Loucy (cell line): ENCODE data around the gene DRC1.

ENCODE experiments used
- H2AFZ ChIP-seq: fragments of 200-600 bp; sonication (generic); 2 replicates; pipeline ENCODE4 v1.6.0; 2016; ENCODE audit warnings: antibody characterized with exemption, mild to moderate bottlenecking, low read length, moderate library complexity
- H3F3A ChIP-seq: fragments of 200-600 bp; 2 replicates; pipeline ENCODE4 v1.6.0; 2016; ENCODE audit warnings: antibody characterized with exemption, low read depth, mild to moderate bottlenecking
- H3K27me3 ChIP-seq: fragments of 200-600 bp; sonication (generic); 2 replicates; pipeline ENCODE4 v1.6.1; 2014; ENCODE audit warnings: low read length, mild to moderate bottlenecking; ENCODE audit not compliant: insufficient read depth, poor library complexity, severe bottlenecking
- H3K36me3 ChIP-seq: fragments of 200-600 bp; sonication (generic); 2 replicates; pipeline ENCODE4 v1.6.1; 2016; ENCODE audit warnings: low read length; ENCODE audit not compliant: insufficient read depth
- H3K4me1 ChIP-seq: fragments of 200-600 bp; sonication (generic); 2 replicates; pipeline ENCODE4 v1.5.1; 2014; ENCODE audit warnings: low read length, mild to moderate bottlenecking; ENCODE audit not compliant: insufficient read depth, poor library complexity, severe bottlenecking
- H3K4me2 ChIP-seq: fragments of 200-600 bp; sonication (generic); 2 replicates; pipeline ENCODE4 v1.6.0; 2014; ENCODE audit warnings: antibody characterized with exemption, low read length, low read depth, mild to moderate bottlenecking; ENCODE audit not compliant: poor library complexity, severe bottlenecking
- H3K4me3 ChIP-seq: fragments of 200-600 bp; sonication (generic); 2 replicates; pipeline ENCODE4 v1.5.1; 2014; ENCODE audit warnings: low read length, mild to moderate bottlenecking, mixed read lengths; ENCODE audit not compliant: poor library complexity, severe bottlenecking
- H3K79me2 ChIP-seq: fragments of 200-600 bp; sonication (generic); 2 replicates; pipeline ENCODE4 v1.6.1; 2014; ENCODE audit warnings: low read length; ENCODE audit not compliant: insufficient read depth
- H3K9ac ChIP-seq: fragments of 200-600 bp; sonication (generic); 2 replicates; pipeline ENCODE4 v1.6.0; 2014; ENCODE audit warnings: mild to moderate bottlenecking, low read depth, low read length, moderate library complexity; ENCODE audit not compliant: poor library complexity, severe bottlenecking
- H3K9me2 ChIP-seq: fragments of 200-600 bp; sonication (generic); replicated peaks from 2 replicates; pipeline ENCODE4 v1.6.1; 2016; ENCODE audit warnings: low read depth, low read length, mixed read lengths
- H3K9me3 ChIP-seq: fragments of 200-600 bp; sonication (generic); 2 replicates; pipeline ENCODE4 v1.6.1; 2014; ENCODE audit warnings: mild to moderate bottlenecking, antibody characterized with exemption, low read length, low read depth; ENCODE audit not compliant: insufficient read depth
- H4K20me1 ChIP-seq: fragments of 200-600 bp; sonication (generic); 2 replicates; pipeline ENCODE4 v1.6.0; 2014; ENCODE audit warnings: antibody characterized with exemption, low read length, mild to moderate bottlenecking; ENCODE audit not compliant: insufficient read depth, poor library complexity, severe bottlenecking
- EZH2phosphoT487 ChIP-seq: fragments of 200-600 bp; IDR thresholded peaks from 2 replicates; pipeline ENCODE4 v1.6.1; 2018; ENCODE audit warnings: antibody characterized with exemption, mild to moderate bottlenecking, moderate library complexity, borderline replicate concordance
- TF ChIP-seq, protein P1 (sequence below): fragments of 200-600 bp; sonication (generic); conservative IDR thresholded peaks from 2 replicates; pipeline ENCODE4 v1.5.1; 2014; ENCODE audit warnings: mild to moderate bottlenecking, antibody characterized with exemption, low read length

DRC1 gene

DNA sequence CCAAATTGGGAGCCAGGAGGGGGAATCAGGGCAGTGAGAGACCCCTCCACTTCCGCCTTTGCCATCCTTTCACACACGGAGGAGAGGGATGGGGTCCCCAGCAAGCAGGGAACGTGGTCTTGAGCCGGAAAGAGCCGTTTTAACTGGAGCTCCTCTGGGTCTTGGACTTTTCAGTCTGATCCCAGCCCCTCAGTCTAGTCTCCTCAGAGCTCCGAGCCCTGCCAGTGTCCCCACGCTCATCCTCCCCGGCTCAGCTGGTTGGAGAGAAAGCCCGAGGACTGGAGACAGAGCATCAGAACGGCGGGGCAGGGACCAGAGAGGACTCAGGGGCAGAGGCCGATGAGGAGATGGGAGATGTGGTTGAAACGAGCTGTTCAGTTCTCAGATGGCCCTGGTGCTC is 102.3 kb downstream of the DRC1 start:
- no peaks in the 10 kb centered on the region for H3K4me1 ChIP-seq
- H3K9me2 ChIP-seq, result no peaks in the 10 kb centered on the region
- no peaks in the 10 kb centered on the region for H3K27me3 ChIP-seq
- no peaks in the 10 kb centered on the region for H3K79me2 ChIP-seq
- H3K9ac ChIP-seq, result no peak overlapping the region
- H3K9me3 ChIP-seq, result no peaks in the 10 kb centered on the region
- no peak overlapping the region for H2AFZ ChIP-seq
- no peaks in the 10 kb centered on the region for H3K36me3 ChIP-seq
- no peaks in the 10 kb centered on the region for H3F3A ChIP-seq
- TF ChIP-seq, protein P1, sequence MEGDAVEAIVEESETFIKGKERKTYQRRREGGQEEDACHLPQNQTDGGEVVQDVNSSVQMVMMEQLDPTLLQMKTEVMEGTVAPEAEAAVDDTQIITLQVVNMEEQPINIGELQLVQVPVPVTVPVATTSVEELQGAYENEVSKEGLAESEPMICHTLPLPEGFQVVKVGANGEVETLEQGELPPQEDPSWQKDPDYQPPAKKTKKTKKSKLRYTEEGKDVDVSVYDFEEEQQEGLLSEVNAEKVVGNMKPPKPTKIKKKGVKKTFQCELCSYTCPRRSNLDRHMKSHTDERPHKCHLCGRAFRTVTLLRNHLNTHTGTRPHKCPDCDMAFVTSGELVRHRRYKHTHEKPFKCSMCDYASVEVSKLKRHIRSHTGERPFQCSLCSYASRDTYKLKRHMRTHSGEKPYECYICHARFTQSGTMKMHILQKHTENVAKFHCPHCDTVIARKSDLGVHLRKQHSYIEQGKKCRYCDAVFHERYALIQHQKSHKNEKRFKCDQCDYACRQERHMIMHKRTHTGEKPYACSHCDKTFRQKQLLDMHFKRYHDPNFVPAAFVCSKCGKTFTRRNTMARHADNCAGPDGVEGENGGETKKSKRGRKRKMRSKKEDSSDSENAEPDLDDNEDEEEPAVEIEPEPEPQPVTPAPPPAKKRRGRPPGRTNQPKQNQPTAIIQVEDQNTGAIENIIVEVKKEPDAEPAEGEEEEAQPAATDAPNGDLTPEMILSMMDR, result no peak
- no peak for TF ChIP-seq EZH2phosphoT487
- H3K4me2 ChIP-seq, result no peak overlapping the region
- no peak overlapping the region for H3K4me3 ChIP-seq
- no peaks in the 10 kb centered on the region for H4K20me1 ChIP-seq

DNA sequence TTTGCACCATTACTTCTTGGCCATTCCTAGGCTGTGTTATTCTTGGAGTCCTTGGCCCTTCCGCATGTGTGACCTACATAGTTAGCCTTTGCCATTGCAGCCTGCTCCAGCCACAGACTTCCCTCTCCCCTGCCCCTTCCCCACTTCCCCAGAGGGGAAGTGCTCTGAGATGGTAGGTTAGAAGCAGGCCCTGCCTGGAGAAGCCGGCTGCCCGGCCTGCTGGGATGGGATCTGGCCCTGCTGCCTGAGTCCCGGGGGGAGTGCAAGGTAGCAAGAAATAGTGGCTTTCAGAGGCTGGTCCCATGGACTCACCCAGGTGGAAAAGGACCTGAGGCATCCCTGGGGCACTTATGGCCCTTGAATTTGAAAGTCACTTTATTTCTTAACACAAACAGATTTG is 104.6 kb downstream of the DRC1 start:
- no peaks in the 10 kb centered on the region for H3K9me3 ChIP-seq

More for the DNA sequence above, 104.6 kb downstream of the DRC1 start:
- no peak overlapping the region for H3K4me2 ChIP-seq
- H3K4me1 ChIP-seq, result no peaks in the 10 kb centered on the region
- H3K9me2 ChIP-seq, result no peaks in the 10 kb centered on the region
- H3K36me3 ChIP-seq, result no peaks in the 10 kb centered on the region
- no peak overlapping the region for H2AFZ ChIP-seq
- H4K20me1 ChIP-seq, result no peaks in the 10 kb centered on the region
- H3F3A ChIP-seq, result no peaks in the 10 kb centered on the region
- no peaks in the 10 kb centered on the region for H3K27me3 ChIP-seq
- no peak overlapping the region for H3K9ac ChIP-seq
- H3K4me3 ChIP-seq, result no peak overlapping the region
- TF ChIP-seq, protein P1, result no peak
- no peak for TF ChIP-seq EZH2phosphoT487
- no peaks in the 10 kb centered on the region for H3K79me2 ChIP-seq
